ENCODE data around the gene EIF5A. TPM values are rescaled to one million over a fixed set of nuclear protein-coding genes. Genes with fewer than 3 reads are reported as not detected.
A peak's percentile ranks its signal among the peaks of the same experiment; 100 is the strongest.

EIF5A gene
- total and polyA plus RNA-seq, 8 donors: 104 to 220 (median 187) TPM

DNA sequence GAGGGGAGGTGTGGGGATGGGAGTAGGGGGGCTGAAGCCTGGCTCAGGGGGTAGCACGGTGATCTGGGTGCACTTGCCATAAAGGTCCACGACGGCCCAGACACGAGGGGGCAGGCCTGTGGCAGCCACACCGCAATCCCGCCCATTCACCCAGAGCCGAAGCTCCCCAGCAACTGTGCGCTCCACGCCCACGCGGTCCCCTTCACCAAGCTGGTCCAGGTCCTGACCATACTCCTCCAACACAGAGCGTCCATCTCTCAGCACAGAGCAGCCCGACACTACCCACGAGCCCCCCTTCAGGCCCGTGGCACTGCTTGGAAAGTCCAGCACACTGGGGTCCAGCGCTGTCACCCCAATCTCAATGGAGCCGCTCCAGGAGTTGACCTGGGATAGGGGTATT is 20.1 kb downstream of the EIF5A start:
- no peak overlapping the region for H3K4me3 ChIP-seq
- peak in 3 of 6 donors; percentile 27 to 69 (median 40) for DNase-seq
- peaks cover 0 to 11% (median 4%) of the 10 kb centered on the region in 3 donors for H3K4me1 ChIP-seq
- WGBS, 2 donors: 80 to 88% methylated on average over 17 of the region's 17 CpGs
- intact Hi-C loops (cut with DNase I): no loop called here
- H3K27me3 ChIP-seq: no peaks in the 10 kb centered on the region
- H3K36me3 ChIP-seq: peaks cover 0 to 15% (median 0%) of the 10 kb centered on the region in 3 donors
- H3K27ac ChIP-seq: no peak overlapping the region
- no peaks in the 10 kb centered on the region for H3K9me3 ChIP-seq
- no peak for FAIRE-seq
- TF ChIP-seq, protein P1, sequence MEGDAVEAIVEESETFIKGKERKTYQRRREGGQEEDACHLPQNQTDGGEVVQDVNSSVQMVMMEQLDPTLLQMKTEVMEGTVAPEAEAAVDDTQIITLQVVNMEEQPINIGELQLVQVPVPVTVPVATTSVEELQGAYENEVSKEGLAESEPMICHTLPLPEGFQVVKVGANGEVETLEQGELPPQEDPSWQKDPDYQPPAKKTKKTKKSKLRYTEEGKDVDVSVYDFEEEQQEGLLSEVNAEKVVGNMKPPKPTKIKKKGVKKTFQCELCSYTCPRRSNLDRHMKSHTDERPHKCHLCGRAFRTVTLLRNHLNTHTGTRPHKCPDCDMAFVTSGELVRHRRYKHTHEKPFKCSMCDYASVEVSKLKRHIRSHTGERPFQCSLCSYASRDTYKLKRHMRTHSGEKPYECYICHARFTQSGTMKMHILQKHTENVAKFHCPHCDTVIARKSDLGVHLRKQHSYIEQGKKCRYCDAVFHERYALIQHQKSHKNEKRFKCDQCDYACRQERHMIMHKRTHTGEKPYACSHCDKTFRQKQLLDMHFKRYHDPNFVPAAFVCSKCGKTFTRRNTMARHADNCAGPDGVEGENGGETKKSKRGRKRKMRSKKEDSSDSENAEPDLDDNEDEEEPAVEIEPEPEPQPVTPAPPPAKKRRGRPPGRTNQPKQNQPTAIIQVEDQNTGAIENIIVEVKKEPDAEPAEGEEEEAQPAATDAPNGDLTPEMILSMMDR (IDR thresholded peaks at IDR 0.05): no peak
- ATAC-seq: no peak

DNA sequence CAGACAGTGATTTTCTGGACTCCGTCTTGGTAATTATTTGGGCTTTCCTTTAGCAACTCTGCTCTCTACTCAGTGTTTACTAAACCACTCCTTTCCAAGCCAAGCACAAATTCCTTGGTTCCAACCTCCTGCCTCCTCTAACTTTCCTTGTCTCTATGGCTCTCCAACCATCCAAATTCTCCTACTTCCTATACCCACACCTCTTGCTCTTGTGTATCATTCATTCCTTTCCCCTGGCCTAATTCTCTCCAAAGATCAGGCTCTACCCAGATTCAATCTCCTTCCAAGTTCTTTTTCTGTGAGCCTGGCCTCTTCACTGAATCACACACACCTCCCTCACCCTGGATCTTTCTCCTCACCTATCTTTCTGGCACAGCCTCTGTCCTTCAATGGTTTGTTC is 20.6 kb downstream of the EIF5A start:
- 60 to 62% methylated on average over 1 of the region's 1 CpG for WGBS, 2 donors
- Histone ChIP-seq H3K4me1 (peaks cover 0 to 11% (median 4%) of the 10 kb centered on the region in 3 donors), H3K27ac (no peak overlapping the region), H3K9me3 (no peaks in the 10 kb centered on the region), H3K36me3 (peaks cover 0 to 10% (median 0%) of the 10 kb centered on the region in 3 donors), H3K27me3 (no peaks in the 10 kb centered on the region), H3K4me3 (peak overlapping the region in 1 of 4 donors; percentile 98)
- intact Hi-C loops (cut with DNase I): no loop called here
- TF ChIP-seq, protein P1 (IDR thresholded peaks at IDR 0.05): no peak
- FAIRE-seq (no peak), DNase-seq (no peak), ATAC-seq (no peak)

DNA sequence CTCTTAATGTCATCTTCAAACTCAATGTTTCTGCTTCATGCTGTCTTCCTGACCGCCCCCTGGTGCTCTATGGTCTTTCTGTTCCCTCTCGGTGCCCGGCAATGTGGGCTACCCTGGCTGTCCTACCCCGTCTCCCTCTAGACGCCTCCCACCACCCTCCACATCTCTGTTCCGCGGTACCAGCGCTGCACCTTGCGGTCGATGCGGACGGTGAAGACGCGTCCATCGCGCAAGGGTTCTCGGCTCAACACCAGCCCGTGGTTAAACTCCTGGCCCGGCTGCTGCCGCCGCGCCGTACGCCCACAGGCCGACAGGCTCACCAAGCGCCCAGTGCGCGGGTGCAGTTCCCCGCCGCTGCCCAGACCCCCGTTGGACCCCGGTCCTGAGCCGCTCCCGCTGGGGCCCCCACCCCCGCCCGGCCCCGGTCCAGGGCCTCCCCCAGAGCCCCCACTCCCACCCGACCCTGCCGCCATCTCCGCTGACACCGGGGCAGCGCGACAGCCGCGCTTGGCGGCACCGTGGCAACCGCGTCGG is 21.5 kb downstream of the EIF5A start, which contains the start of gene NEURL4:
NEURL4 (minus strand) TSS at position 496 of the 534 bp plus-strand sequence; CDS start at position 473, 23 bp downstream.
- H3K4me1 ChIP-seq: peaks cover 0 to 11% (median 4%) of the 10 kb centered on the region in 3 donors
- ATAC-seq (peak in 3 of 4 donors; percentile 21 to 39 (median 26)), FAIRE-seq (no peak), DNase-seq (no peak)
- H3K9me3 ChIP-seq: no peaks in the 10 kb centered on the region
- peak within 1 kb of the TSS; percentile 87 to 98 (median 96) for H3K4me3 ChIP-seq
- H3K36me3 ChIP-seq: peaks cover 0 to under 1% (median 0%) of the 10 kb centered on the region in 3 donors
- intact Hi-C loops (cut with DNase I): no loop called here
- no peaks in the 10 kb centered on the region for H3K27me3 ChIP-seq
- TF ChIP-seq, protein P1 (IDR thresholded peaks at IDR 0.05): no peak
- WGBS, 2 donors: 0 to 1% methylated on average over 49 to 50 of the region's 50 CpGs
- H3K27ac ChIP-seq: peak within 1 kb of the TSS; percentile 71 to 91 (median 82)

DNA sequence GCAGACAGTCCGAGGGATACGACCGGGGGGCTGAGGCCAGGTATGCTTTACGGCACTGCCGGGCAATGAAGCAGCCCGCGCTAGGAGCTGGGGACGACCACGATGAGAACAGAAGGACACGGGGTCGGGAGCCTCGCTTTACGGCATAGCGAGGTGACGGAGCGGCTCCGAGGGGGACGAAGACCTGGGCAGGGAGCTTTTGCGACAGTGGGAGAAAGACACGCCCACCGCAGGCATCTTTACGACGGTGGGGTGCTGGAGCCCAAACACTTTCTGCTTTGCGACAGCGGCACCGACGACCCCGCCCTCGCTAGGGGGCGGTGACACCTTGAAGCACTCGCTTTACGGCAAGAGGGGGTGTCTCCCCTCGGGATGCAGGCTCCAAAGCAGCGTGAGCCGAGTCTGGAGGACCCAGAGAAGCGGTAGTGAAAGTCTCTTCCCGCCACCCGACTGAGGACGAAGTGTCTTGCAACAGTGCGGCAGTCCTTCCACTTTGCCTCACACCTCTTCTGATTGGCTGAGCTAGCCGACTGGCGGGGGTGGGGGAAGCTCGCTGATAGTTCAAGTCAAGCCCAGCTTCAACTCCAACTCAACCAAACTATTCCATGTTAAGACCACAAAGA is 22.1 kb downstream of the EIF5A start:
- Histone ChIP-seq H3K36me3 (no peaks in the 10 kb centered on the region), H3K4me1 (peaks cover 0 to 11% (median 4%) of the 10 kb centered on the region in 3 donors), H3K4me3 (peak overlapping the region; percentile 87 to 98 (median 96)), H3K27ac (peak overlapping the region; percentile 71 to 91 (median 82)), H3K9me3 (no peaks in the 10 kb centered on the region), H3K27me3 (no peaks in the 10 kb centered on the region)
- ATAC-seq: peak; percentile 89 to 93 (median 90)
- 0% methylated on average over 42 to 43 of the region's 43 CpGs for WGBS, 2 donors
- TF ChIP-seq, protein P1 (IDR thresholded peaks at IDR 0.05): no peak
- peak; percentile 81 for FAIRE-seq
- peak; percentile 93 to 99 (median 98) for DNase-seq
- intact Hi-C loops (cut with DNase I): no loop called here

Measured in pancreas (tissue), 10 donors.